Fibroblast of pulmonary artery (primary cell): ENCODE data around the gene KCTD15.
A peak's percentile ranks its signal among the peaks of the same experiment; 100 is the strongest.

Experiments
- DNase-seq: peaks from one replicate; pipeline ENCODE4 v3.0.0-alpha.2; 2010; ENCODE audit warnings: low read depth
- H3K4me3 ChIP-seq: replicated peaks from 2 replicates; pipeline ENCODE4 v1.5.1; 2011; ENCODE audit warnings: low read depth, mild to moderate bottlenecking, control low read depth, low read length, moderate library complexity
- TF ChIP-seq, protein P1 (sequence below): IDR thresholded peaks from 2 replicates; pipeline ENCODE4 v1.5.1; 2011; ENCODE audit warnings: mild to moderate bottlenecking, control low read depth, low read length, inconsistent platforms; ENCODE audit errors: missing control alignments

KCTD15 gene

DNA sequence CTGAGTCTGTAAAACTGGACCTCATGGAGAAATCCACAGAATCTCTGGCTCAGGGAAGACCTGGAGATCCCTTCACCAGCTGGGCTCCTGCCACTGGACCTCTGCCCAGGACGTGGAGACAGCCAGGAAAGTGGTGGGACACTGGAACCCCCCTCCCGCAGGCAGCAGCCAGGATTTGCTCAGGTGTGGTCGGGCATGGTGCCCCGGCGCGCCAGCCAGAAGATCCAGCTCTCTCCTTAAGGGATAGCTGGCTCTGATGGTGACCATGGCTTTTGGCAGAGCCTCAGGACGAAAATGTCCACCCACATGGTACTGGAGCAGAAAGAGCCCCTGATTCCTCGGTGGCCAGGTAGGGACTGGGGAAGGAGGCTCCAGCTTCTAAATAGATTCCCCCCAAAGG, 26.6 kb upstream of the KCTD15 start:
- DNase-seq = no peak
- TF ChIP-seq, protein P1, sequence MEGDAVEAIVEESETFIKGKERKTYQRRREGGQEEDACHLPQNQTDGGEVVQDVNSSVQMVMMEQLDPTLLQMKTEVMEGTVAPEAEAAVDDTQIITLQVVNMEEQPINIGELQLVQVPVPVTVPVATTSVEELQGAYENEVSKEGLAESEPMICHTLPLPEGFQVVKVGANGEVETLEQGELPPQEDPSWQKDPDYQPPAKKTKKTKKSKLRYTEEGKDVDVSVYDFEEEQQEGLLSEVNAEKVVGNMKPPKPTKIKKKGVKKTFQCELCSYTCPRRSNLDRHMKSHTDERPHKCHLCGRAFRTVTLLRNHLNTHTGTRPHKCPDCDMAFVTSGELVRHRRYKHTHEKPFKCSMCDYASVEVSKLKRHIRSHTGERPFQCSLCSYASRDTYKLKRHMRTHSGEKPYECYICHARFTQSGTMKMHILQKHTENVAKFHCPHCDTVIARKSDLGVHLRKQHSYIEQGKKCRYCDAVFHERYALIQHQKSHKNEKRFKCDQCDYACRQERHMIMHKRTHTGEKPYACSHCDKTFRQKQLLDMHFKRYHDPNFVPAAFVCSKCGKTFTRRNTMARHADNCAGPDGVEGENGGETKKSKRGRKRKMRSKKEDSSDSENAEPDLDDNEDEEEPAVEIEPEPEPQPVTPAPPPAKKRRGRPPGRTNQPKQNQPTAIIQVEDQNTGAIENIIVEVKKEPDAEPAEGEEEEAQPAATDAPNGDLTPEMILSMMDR = no peak
- H3K4me3 ChIP-seq = no peak overlapping the region

DNA sequence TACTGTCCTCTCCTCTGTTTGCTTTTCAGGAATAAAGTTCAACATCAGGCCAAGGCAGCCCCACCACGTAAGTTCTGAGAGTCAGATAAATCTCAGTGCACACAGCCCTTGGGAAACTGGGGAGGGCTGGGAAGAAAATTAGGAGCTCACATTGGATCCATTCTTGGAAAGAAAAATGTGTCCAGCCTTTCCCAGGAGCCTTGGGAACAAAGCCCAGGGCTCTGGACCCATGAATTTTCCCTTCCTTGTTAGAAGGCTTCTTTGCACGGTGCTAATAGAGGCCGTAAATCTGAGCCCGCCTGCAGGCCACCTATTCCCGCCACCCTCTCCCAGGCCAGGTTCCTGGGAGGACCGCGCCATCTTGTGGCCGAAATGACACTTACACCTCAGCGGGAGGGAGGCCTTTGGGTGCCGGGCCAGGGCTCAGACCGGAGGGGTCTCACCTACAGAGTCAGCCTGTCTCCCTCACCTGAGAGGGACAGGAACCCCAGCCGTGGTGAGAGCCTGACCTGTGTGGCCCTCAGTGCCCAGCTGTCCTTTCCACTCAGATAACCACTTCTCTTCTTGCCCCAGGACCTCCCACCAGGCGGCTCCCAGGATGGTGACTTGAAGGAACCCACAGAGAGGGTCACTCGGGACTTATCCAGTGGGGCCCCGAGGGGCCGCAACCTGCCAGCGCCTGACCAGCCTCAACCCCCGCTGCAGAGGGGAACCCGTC, 25.1 kb upstream of the KCTD15 start:
- TF ChIP-seq, protein P1 = peak; percentile 76
- peak; percentile 69 for DNase-seq
- no peak overlapping the region for H3K4me3 ChIP-seq

DNA sequence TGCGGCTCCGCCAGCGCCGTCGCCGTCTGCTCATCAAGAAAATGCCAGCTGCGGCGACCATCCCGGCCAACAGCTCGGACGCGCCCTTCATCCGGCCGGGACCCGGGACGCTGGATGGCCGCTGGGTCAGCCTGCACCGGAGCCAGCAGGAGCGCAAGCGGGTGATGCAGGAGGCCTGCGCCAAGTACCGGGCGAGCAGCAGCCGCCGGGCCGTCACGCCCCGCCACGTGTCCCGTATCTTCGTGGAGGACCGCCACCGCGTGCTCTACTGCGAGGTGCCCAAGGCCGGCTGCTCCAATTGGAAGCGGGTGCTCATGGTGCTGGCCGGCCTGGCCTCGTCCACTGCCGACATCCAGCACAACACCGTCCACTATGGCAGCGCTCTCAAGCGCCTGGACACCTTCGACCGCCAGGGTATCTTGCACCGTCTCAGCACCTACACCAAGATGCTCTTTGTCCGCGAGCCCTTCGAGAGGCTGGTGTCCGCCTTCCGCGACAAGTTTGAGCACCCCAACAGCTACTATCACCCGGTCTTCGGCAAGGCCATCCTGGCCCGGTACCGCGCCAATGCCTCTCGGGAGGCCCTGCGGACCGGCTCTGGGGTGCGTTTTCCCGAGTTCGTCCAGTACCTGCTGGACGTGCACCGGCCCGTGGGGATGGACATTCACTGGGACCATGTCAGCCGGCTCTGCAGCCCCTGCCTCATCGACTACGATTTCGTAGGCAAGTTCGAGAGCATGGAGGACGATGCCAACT, 24.4 kb upstream of the KCTD15 start:
- TF ChIP-seq, protein P1 = no peak
- no peak overlapping the region for H3K4me3 ChIP-seq
- DNase-seq = no peak

DNA sequence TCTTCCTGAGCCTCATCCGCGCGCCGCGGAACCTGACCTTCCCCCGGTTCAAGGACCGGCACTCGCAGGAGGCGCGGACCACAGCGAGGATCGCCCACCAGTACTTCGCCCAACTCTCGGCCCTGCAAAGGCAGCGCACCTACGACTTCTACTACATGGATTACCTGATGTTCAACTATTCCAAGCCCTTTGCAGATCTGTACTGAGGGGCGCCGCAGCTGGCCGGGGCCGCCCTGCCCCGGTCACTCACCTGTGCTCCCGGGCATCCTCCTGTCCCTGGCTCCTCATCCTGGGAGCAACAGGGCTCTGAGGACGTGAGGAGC, 23.9 kb upstream of the KCTD15 start:
- no peak for DNase-seq
- no peak overlapping the region for H3K4me3 ChIP-seq
- TF ChIP-seq, protein P1 = no peak

DNA sequence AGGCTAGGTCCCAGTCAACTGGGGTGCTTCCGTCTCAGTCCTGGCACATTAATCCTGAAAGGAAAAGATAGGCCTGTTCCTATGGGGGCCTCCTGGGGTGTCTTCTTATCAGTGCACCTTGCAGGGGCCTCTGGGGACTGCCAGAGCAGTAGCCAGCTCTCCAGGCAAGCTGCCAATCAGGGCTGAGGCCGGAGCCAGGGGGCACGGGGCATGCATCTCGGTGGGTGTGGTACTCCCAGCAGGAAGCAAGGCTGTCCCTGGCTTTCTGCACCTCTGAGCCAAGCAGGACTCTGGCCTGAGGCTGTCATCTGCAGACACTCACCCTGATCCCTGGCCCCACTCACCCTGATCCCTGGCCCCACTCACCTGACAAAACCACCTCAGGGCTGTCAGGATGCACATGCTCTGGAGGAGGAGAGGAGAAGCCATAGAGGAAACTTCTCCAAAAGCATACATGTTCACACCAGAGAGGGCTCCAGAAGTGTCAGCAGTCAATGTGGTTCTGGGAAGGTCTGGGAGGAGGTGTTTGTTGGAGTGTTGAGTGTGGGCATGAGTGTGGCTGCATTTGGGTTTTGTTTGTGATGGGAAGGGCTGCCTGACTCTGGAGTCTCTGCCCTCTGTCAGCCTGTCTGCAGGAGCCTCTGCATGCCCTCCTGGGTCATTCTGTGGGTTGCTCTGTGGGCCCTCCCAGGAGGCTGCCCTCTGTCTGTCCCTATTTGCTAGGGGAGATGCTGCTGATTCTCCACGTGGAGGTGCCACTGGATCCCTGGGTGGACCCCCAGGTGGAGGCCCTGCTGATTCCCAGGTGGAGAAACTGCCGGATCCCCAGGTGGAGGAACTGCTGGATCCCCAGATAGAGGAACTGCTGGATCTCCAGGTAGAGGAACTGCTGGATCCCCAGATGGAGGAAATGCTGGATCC, 22.7 kb upstream of the KCTD15 start:
- H3K4me3 ChIP-seq = no peak overlapping the region
- TF ChIP-seq, protein P1 = no peak
- DNase-seq = no peak

DNA sequence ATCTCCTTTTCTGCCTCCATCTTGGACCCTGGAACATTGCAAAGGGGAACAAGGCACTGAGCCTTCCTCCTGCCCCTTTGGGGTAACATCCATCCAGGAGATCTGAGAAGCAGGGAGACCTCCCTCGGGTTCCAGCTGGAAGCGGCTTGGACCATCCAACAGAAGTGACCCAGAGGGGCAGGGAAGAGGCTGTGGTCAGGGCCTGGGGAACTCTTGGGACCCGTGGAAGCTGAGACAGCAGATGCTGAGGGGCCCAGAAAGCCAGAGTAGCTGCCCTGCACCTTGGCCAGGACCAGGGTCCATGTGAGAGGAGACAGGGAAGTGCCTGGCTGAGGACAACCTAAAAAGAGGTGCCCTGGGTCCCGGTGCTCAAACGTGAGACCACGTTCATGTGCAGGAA, 21.9 kb upstream of the KCTD15 start:
- TF ChIP-seq, protein P1 = no peak
- no peak for DNase-seq
- H3K4me3 ChIP-seq = no peak overlapping the region
